H1 (cell line): Measurements from ENCODE around the gene FPR2. TPM values are rescaled to one million over a fixed set of nuclear protein-coding genes. Genes with fewer than 3 reads are reported as not detected.

Experiments used
- CTCF ChIA-PET: fragments of 300-600 bp; sonication (Branson Sonifier 250); formaldehyde crosslinking; loops from one replicate; lab custom pipeline; 2021; ENCODE audit not compliant: partially characterized antibody; lab: Charles Lee
- POLR2A ChIA-PET: fragments of 300-600 bp; sonication (Branson Sonifier 250); formaldehyde crosslinking; loops from one replicate; lab custom pipeline; 2021; ENCODE audit warnings: inconsistent platforms; ENCODE audit not compliant: partially characterized antibody; lab: Charles Lee
- DNase-seq, 2 experiments: peaks; one replicate each; pipeline versions ENCODE4 v3.0.0 to v3.0.0-alpha.2; 2010 to 2022; ENCODE audit warnings: low spot score in 2 of 2, low read depth in 1 of 2, mixed read lengths in 1 of 2
- FAIRE-seq: peaks from 2 replicates; lab custom pipeline; 2011; peaks lifted over from hg19 to GRCh38; lab: Jason Lieb, UNC
- H2AFZ ChIP-seq: 2 replicates; pipeline ENCODE4 v1.8.1; 2012; ENCODE audit warnings: low read length, inconsistent platforms
- H2AK5ac ChIP-seq: 2 replicates; pipeline ENCODE4 v1.6.1; 2013; ENCODE audit warnings: low read depth, low read length
- H2BK120ac ChIP-seq: replicated peaks from 2 replicates; pipeline ENCODE3; 2013; ENCODE audit warnings: low read depth, low read length, inconsistent platforms
- H2BK12ac ChIP-seq: 2 replicates; pipeline ENCODE4 v1.6.1; 2013; ENCODE audit warnings: low read depth, low read length
- H2BK15ac ChIP-seq: 2 replicates; pipeline ENCODE4 v1.6.1; 2013; ENCODE audit warnings: low read length
- H2BK20ac ChIP-seq: 2 replicates; pipeline ENCODE4 v1.6.1; 2013; ENCODE audit warnings: low read length
- H2BK5ac ChIP-seq: 2 replicates; pipeline ENCODE4 v1.6.1; 2013; ENCODE audit warnings: low read depth, low read length
- H3K14ac ChIP-seq: 2 replicates; pipeline ENCODE4 v1.6.1; 2013; ENCODE audit warnings: inconsistent platforms; ENCODE audit not compliant: insufficient read length
- H3K18ac ChIP-seq: 2 replicates; pipeline ENCODE4 v1.6.1; 2013; ENCODE audit warnings: low read length; ENCODE audit errors: extremely low read depth
- H3K23ac ChIP-seq: 2 replicates; pipeline ENCODE4 v1.6.1; 2013; ENCODE audit warnings: inconsistent platforms; ENCODE audit not compliant: insufficient read length
- H3K23me2 ChIP-seq: 2 replicates; pipeline ENCODE4 v1.6.1; 2013; ENCODE audit warnings: low read depth, low read length
- H3K27ac ChIP-seq: 2 replicates; pipeline ENCODE4 v1.6.1; 2011; ENCODE audit warnings: low read depth, low read length, inconsistent platforms
- H3K27me3 ChIP-seq, 4 experiments: replicated peaks in 1 of 4; 1 replicate in 1 of 4; 2 replicates in 3 of 4; pipeline versions ENCODE4 v1.6.1 to v1.8.1; 2011 to 2013; ENCODE audit warnings: low read length in 3 of 4, mild to moderate bottlenecking in 3 of 4, inconsistent platforms in 2 of 4, mixed read lengths in 2 of 4, moderate library complexity in 1 of 4; ENCODE audit not compliant: control insufficient read depth in 3 of 4, insufficient read depth in 3 of 4; ENCODE audit errors: extremely low read depth in 1 of 4
- H3K36me3 ChIP-seq, 4 experiments: 2 replicates each; pipeline versions ENCODE4 v1.6.1 to v1.8.1; 2011 to 2013; ENCODE audit warnings: mild to moderate bottlenecking in 4 of 4, low read length in 3 of 4, moderate library complexity in 2 of 4, control low read depth in 1 of 4, inconsistent platforms in 1 of 4; ENCODE audit not compliant: insufficient read depth in 4 of 4, control insufficient read depth in 2 of 4
- H3K4ac ChIP-seq: replicated peaks from 2 replicates; pipeline ENCODE3; 2013; ENCODE audit warnings: low read length, low read depth, mixed read lengths, inconsistent platforms; ENCODE audit not compliant: insufficient read length
- H3K4me1 ChIP-seq, 4 experiments: replicated peaks in 1 of 4; 1 replicate in 1 of 4; 2 replicates in 3 of 4; pipeline versions ENCODE4 v1.6.1 to v1.8.1; 2011 to 2013; ENCODE audit warnings: low read length in 3 of 4, inconsistent platforms in 2 of 4, mixed read lengths in 1 of 4; ENCODE audit not compliant: insufficient read depth in 4 of 4, control insufficient read depth in 3 of 4
- H3K4me2 ChIP-seq, 2 experiments: 2 replicates each; pipeline versions ENCODE4 v1.6.1 to v1.8.1; 2011 to 2013; ENCODE audit warnings: low read depth in 2 of 2, low read length in 2 of 2, control low read depth in 1 of 2, inconsistent platforms in 1 of 2, mild to moderate bottlenecking in 1 of 2; ENCODE audit not compliant: insufficient read depth in 1 of 2
- H3K4me3 ChIP-seq, 4 experiments: fragments of 200-600, 300-600 bp in 1 of 4; sonication (generic), shearing (Covaris generic), sonication (Bioruptor Twin) in 1 of 4; 2 replicates each; pipeline versions ENCODE4 v1.5.1 to v1.8.1; 2011 to 2016; ENCODE audit warnings: low read length in 4 of 4, low read depth in 3 of 4, control low read depth in 2 of 4, inconsistent platforms in 2 of 4, mild to moderate bottlenecking in 2 of 4, mixed read lengths in 1 of 4, moderate library complexity in 1 of 4; ENCODE audit not compliant: insufficient read depth in 2 of 4; ENCODE audit errors: extremely low read depth in 1 of 4
- H3K56ac ChIP-seq: replicated peaks from 2 replicates; pipeline ENCODE3; 2013; ENCODE audit warnings: low read depth, mild to moderate bottlenecking, mixed read lengths, low read length, inconsistent platforms; ENCODE audit not compliant: insufficient read length
- H3K79me1 ChIP-seq: 2 replicates; pipeline ENCODE4 v1.6.1; 2013; ENCODE audit warnings: low read depth, low read length, control low read depth
- H3K79me2 ChIP-seq, 2 experiments: 2 replicates each; pipeline versions ENCODE4 v1.6.1 to v1.8.1; 2012 to 2013; ENCODE audit warnings: low read length in 2 of 2, mild to moderate bottlenecking in 2 of 2, inconsistent platforms in 1 of 2; ENCODE audit not compliant: insufficient read depth in 2 of 2, control insufficient read depth in 1 of 2
- H3K9ac ChIP-seq, 4 experiments: replicated peaks in 1 of 4; 1 replicate in 1 of 4; 2 replicates in 3 of 4; pipeline versions ENCODE4 v1.6.1 to v1.8.1; 2011 to 2013; ENCODE audit warnings: low read depth in 3 of 4, low read length in 3 of 4, control low read depth in 2 of 4, mild to moderate bottlenecking in 2 of 4, moderate library complexity in 2 of 4, inconsistent platforms in 1 of 4; ENCODE audit errors: extremely low read depth in 1 of 4
- H3K9me3 ChIP-seq, 2 experiments: 2 replicates each; pipeline versions ENCODE4 v1.6.1 to v1.8.1; 2012 to 2013; ENCODE audit warnings: mild to moderate bottlenecking in 2 of 2, moderate library complexity in 2 of 2, control low read depth in 1 of 2, inconsistent platforms in 1 of 2, low read depth in 1 of 2, low read length in 1 of 2, mixed read lengths in 1 of 2; ENCODE audit not compliant: insufficient read depth in 2 of 2
- H4K20me1 ChIP-seq, 2 experiments: replicated peaks in 1 of 2; 2 replicates each; pipeline versions ENCODE3 to v1.8.1; 2011 to 2013; ENCODE audit warnings: inconsistent platforms in 2 of 2, low read length in 2 of 2, mild to moderate bottlenecking in 1 of 2; ENCODE audit not compliant: insufficient read depth in 2 of 2, control insufficient read depth in 1 of 2
- H4K5ac ChIP-seq: 2 replicates; pipeline ENCODE4 v1.6.1; 2013; ENCODE audit warnings: low read length, low read depth, mixed read lengths, inconsistent platforms; ENCODE audit not compliant: insufficient read length
- H4K8ac ChIP-seq: 2 replicates; pipeline ENCODE4 v1.8.0; 2013; ENCODE audit warnings: mild to moderate bottlenecking, moderate library complexity, low read length, inconsistent platforms; ENCODE audit not compliant: insufficient read depth; ENCODE audit errors: extremely low read depth
- H4K91ac ChIP-seq: replicated peaks from 2 replicates; pipeline ENCODE3; 2013; ENCODE audit warnings: low read length, mixed read lengths, inconsistent platforms; ENCODE audit not compliant: insufficient read length
- CTCF ChIP-seq, 3 experiments: IDR thresholded peaks; 1 replicate in 2 of 3; 2 replicates in 1 of 3; pipeline versions ENCODE4 v1.5.1 to v1.6.1; 2011; ENCODE audit warnings: low read length in 3 of 3, mild to moderate bottlenecking in 3 of 3, inconsistent platforms in 2 of 3, low read depth in 1 of 3, moderate library complexity in 1 of 3; ENCODE audit not compliant: insufficient read depth in 1 of 3; ENCODE audit errors: control extremely low read depth in 1 of 3
- RAD21 ChIP-seq, 2 experiments: IDR thresholded peaks in 1 of 2; conservative IDR thresholded peaks in 1 of 2; 2 replicates each; pipeline ENCODE4 v1.6.1; 2011; ENCODE audit warnings: low read depth in 2 of 2, low read length in 2 of 2, improper control_type of control experiment in 1 of 2, inconsistent platforms in 1 of 2, mild to moderate bottlenecking in 1 of 2, moderate library complexity in 1 of 2
- SIX5 ChIP-seq: IDR thresholded peaks from 2 replicates; pipeline ENCODE4 v1.6.1; 2011; ENCODE audit warnings: mild to moderate bottlenecking, low read depth, low read length
- whole genome bisulfite sequencing, 2 experiments: shearing (Covaris generic) in 1 of 2; methylation state at CpG; one replicate each; pipeline versions ENCODE4 v1.1.6 to v1.1.7; 2013 to 2015; ENCODE audit warnings: low lambda C conversion rate in 2 of 2, mixed read lengths in 2 of 2, inconsistent platforms in 1 of 2, low coverage in 1 of 2, missing lambda C conversion rate in 1 of 2; ENCODE audit not compliant: insufficient replicate concordance in 2 of 2, insufficient coverage in 1 of 2, insufficient read length in 1 of 2; ENCODE audit errors: extremely low coverage in 1 of 2, missing lambda C conversion rate in 1 of 2; 5-methylcytosine and 5-hydroxymethylcytosine counted together
- polyA plus RNA-seq, 7 experiments: library from polyadenylated mRNA; depleted of rRNA in 3 of 7; stranded (reverse) in 5 of 7; unstranded in 2 of 7; fragments of >200 nt in 5 of 7; fragments of 200-250 nt in 2 of 7; gene quantifications; 1 replicate in 5 of 7; 2 replicates in 1 of 7; 4 replicates in 1 of 7; pipeline versions ENCODE4 v1.2.1 to v1.2.3, GENCODE V29; 2011 to 2013; ENCODE audit warnings: missing spikeins in 2 of 7, mixed read lengths in 2 of 7
- total RNA-seq: library from RNA; stranded (reverse); fragmentation: NEBNext Ultra II Directional; extraction: Animal tissue kit (Norgen Biotek cat#: 25700); gene quantifications from 2 replicates; pipeline ENCODE4 v1.2.1, GENCODE V29; 2021

FPR2 gene
- total and polyA plus RNA-seq, 2 of the 8 experiments (the other 6 are each of a cell fraction or from before 2014, with no cell fraction given) = 0.17 TPM; not detected in 1

DNA sequence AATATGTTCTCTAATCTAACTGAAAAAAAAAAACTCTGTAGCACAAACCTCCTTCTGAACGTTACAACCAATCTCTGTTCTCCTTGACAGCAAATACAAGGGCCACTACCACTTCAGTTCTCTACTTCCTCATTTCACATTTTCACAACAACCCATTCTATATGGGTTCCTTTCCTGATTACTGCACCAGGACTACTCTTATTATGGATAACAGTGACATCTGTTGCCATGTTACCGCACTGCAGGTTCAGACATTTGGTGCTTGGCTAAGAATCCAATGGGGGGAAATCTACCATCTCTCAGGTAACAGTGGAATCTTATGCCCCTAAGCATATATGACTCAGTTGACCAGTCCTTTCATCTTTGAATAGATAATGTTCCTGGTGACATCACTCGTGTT is 22.4 kb downstream of the FPR2 start:
- H3K4me2 ChIP-seq = no peak overlapping the region
- no peak overlapping the region for H2AK5ac ChIP-seq
- H2BK120ac ChIP-seq = no peak overlapping the region
- H2BK15ac ChIP-seq = no peak overlapping the region
- no peak overlapping the region for H4K5ac ChIP-seq
- no peaks in the 10 kb centered on the region for H4K20me1 ChIP-seq
- DNase-seq (no peak), FAIRE-seq (no peak)
- H4K8ac ChIP-seq = no peak overlapping the region
- peaks cover 3 to 5% of the 10 kb centered on the region in 2 experiments; a peak in 3 of 4 replicates for H3K9me3 ChIP-seq
- H3K36me3 ChIP-seq = no peaks in the 10 kb centered on the region
- no peak overlapping the region for H3K18ac ChIP-seq
- no peaks in the 10 kb centered on the region for H3K4me1 ChIP-seq
- no peak overlapping the region for H3K56ac ChIP-seq
- H3K27me3 ChIP-seq = no peaks in the 10 kb centered on the region; a peak in 1 of 7 replicates
- peak in 2 of 3 experiments; percentile 46 to 49; a peak in 3 of 4 replicates for TF ChIP-seq CTCF (IDR thresholded peaks at IDR 0.05; ENCODE audit: control extremely low read depth in 1 of 3, insufficient read depth in 1 of 3, low read depth in 1 of 3, low read length in 3 of 3)
- TF ChIP-seq SIX5 = no peak
- peak; percentile 63 to 74 for TF ChIP-seq RAD21 (IDR thresholded peaks at IDR 0.05 in 1 of 2, conservative IDR thresholded peaks at IDR 0.05 in 1 of 2; ENCODE audit: low read depth in 2 of 2, low read length in 2 of 2)
- H3K23me2 ChIP-seq = no peaks in the 10 kb centered on the region; the same call in 1 of the 2 replicates
- no peaks in the 10 kb centered on the region for H3K79me2 ChIP-seq
- H3K23ac ChIP-seq = no peak overlapping the region
- H3K14ac ChIP-seq = no peak overlapping the region
- no peak overlapping the region for H3K4me3 ChIP-seq
- H2BK20ac ChIP-seq = no peak overlapping the region
- H3K79me1 ChIP-seq = no peaks in the 10 kb centered on the region
- no peak overlapping the region for H3K9ac ChIP-seq
- H2AFZ ChIP-seq = no peak overlapping the region
- CTCF ChIA-PET = no interaction called here
- 52% methylated on average over 3 of the region's 3 CpGs; no CpG with 5 or more reads in 1 of the 2 experiments for WGBS, 2 experiments
- H3K4ac ChIP-seq = no peak overlapping the region
- POLR2A ChIA-PET = no interaction called here
- H3K27ac ChIP-seq = no peak overlapping the region
- H2BK5ac ChIP-seq = no peak overlapping the region
- no peak overlapping the region for H4K91ac ChIP-seq
- H2BK12ac ChIP-seq = no peak overlapping the region
